Tibial nerve (tissue), 3 donors: ENCODE results near the gene RASSF5.

Source experiments
- POLR2A ChIP-seq, 2 donors: fragments of 450-650 bp; IDR thresholded peaks; one replicate each; pipeline ENCODE4 v1.6.1; 2017; ENCODE audit warnings: antibody characterized with exemption in 2 of 2, mild to moderate bottlenecking in 2 of 2, moderate library complexity in 2 of 2
- TF ChIP-seq, protein P1 (sequence below), 5 experiments: fragments of 200-600 bp in 3 of 5; fragments of 450-650 bp in 2 of 5; sonication (generic) in 3 of 5; IDR thresholded peaks; one replicate each; pipeline ENCODE4 v1.5.1; 2016 to 2019; ENCODE audit warnings: antibody characterized with exemption in 5 of 5, mild to moderate bottlenecking in 3 of 5, moderate library complexity in 2 of 5

DNA sequence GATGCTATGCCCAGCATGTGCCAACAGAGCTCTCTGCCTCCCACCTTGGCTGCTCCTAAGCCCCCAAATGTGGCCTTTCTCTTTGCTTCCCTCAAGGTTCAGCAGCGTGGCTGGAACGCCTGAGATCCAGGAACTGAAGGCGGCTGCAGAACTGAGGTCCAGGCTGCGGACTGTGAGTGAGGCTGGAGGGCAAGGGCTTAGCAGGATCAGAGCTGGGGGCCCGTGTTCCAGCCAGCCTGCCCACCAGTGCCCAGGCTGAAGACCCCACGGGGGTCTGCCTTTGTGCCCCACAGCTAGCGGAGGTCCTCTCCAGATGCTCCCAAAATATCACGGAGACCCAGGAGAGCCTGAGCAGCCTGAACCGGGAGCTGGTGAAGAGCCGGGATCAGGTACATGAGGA is 22.4 kb upstream of the RASSF5 start:
- TF ChIP-seq, protein P1, sequence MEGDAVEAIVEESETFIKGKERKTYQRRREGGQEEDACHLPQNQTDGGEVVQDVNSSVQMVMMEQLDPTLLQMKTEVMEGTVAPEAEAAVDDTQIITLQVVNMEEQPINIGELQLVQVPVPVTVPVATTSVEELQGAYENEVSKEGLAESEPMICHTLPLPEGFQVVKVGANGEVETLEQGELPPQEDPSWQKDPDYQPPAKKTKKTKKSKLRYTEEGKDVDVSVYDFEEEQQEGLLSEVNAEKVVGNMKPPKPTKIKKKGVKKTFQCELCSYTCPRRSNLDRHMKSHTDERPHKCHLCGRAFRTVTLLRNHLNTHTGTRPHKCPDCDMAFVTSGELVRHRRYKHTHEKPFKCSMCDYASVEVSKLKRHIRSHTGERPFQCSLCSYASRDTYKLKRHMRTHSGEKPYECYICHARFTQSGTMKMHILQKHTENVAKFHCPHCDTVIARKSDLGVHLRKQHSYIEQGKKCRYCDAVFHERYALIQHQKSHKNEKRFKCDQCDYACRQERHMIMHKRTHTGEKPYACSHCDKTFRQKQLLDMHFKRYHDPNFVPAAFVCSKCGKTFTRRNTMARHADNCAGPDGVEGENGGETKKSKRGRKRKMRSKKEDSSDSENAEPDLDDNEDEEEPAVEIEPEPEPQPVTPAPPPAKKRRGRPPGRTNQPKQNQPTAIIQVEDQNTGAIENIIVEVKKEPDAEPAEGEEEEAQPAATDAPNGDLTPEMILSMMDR (IDR thresholded peaks at IDR 0.05): no peak
- no peak for TF ChIP-seq POLR2A (IDR thresholded peaks at IDR 0.05)
